HG03432 (cell line): ENCODE measurements around the gene F2.
"Not testable (repeated sequence)": the region's sequence is repeated elsewhere in the genome, so short reads cannot be mapped to it uniquely, and the experiment has no call there.

ENCODE experiments used
- ATAC-seq: cut with Tn5 transposase; IDR thresholded peaks from one replicate; pipeline ENCODE4 v1.9.1; 2021; ENCODE audit warnings: mild to moderate bottlenecking, moderate library complexity; ENCODE audit not compliant: unreplicated experiment

Gene F2

DNA sequence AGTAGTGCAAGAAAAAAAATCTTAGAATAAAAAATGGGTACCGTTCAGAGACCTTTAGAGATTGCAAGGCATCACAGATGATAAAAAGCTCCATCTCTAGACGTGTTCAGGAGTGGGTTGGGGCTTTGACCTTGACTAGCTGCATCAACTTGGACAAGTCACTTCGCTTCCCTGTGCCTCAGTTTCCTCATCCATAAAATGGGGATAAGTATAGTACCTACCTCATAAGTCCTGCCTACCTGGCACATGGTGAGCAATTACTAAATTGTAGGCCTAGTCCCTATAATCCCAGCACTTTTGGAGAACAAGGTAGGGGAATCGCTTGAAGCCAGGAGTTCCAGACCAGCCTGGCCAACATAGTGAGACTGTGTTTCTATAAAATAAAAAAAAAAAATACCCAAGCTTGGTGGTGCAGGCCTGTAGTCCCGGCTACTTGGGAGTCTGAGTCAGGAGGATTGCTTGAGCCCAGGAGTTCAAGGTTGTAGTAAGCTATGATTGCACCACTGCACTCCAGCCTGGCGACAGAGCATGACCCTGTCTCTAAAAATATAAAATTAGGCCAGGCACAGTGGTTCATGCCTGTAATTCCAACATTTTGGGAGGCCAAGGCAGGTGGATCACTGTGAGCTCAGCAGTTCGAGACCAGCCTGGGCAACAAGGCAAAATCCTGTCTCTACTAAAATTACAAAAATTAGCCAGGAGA lies 6.0 kb upstream of the F2 start:
- no peak for ATAC-seq

GRCh38 chr11:46717825-46718154 lies 1.2 kb upstream of the F2 start:
- ATAC-seq = not testable (repeated sequence)

GRCh38 chr11:46718155-46719019 lies 626 bp upstream of the F2 start:
- ATAC-seq = no peak

- no peak for ATAC-seq
These were observed 668 bp downstream of the F2 start for GRCh38 chr11:46719543-46720218.

- no peak for ATAC-seq
These were observed 2.3 kb downstream of the F2 start for GRCh38 chr11:46721286-46721685.

- no peak for ATAC-seq
These were observed 3.7 kb downstream of the F2 start for GRCh38 chr11:46722566-46723358.

DNA sequence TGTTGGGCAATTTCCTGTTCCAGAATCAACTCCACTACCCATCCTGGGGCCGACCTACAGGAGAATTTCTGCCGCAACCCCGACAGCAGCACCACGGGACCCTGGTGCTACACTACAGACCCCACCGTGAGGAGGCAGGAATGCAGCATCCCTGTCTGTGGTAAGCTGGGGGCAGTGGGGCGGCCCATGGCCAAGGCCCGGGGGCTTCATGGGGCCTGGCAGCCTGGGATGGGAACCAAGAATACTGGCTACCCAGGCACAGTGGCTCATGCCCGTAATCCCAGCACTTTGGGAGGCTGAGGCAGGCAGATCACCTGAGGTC lies 4.3 kb downstream of the F2 start:
- ATAC-seq = no peak

- no peak for ATAC-seq
These were observed 5.1 kb downstream of the F2 start for GRCh38 chr11:46724088-46724487.

GRCh38 chr11:46725338-46726205 lies 6.6 kb downstream of the F2 start:
- no peak for ATAC-seq

DNA sequence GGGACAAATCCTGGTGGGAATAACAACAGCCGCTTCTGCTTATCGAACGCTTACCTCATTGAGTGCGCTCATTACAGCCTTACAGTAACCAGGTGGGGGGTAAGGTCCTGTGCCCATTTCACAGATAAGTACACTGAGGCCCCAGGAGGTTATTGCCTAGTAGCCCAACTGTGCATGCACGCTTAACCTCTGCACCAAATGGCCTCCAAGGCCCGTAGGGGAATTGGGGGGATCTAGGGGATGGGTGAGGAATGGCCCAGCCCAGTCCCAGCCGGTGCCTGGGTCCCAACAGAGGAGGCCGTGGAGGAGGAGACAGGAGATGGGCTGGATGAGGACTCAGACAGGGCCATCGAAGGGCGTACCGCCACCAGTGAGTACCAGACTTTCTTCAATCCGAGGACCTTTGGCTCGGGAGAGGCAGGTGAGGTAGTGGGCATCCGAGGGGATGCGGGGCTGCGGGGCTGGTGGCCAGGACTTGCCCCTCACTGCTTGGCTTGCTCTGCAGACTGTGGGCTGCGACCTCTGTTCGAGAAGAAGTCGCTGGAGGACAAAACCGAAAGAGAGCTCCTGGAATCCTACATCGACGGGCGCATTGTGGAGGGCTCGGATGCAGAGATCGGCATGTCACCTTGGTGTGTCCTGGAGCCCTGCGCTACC lies 7.3 kb downstream of the F2 start:
- ATAC-seq = no peak

GRCh38 chr11:46727952-46728658 lies 9.1 kb downstream of the F2 start:
- no peak for ATAC-seq

- no peak for ATAC-seq
These were observed 9.6 kb downstream of the F2 start for GRCh38 chr11:46728659-46729040.

GRCh38 chr11:46729110-46730027 lies 10.4 kb downstream of the F2 start:
- ATAC-seq = no peak

DNA sequence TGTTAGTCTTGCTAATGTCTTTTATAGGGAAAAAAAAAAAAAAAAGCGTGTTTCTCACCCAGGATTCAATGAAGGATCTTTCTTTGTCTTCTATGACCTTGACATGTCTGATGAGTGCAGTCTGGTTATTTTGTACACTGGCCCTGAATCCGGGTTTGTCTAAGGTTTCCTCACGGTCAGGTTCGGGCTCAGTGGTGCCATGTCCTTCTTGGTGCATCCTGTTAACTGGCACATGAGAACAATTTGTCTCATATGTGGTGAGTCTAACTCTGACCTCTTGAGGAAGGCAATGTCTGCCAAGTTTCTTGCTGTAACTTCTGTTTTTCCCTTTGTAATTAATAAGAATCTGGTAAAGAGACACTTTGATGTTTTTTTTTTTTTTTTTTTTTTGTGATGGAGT lies 12.5 kb downstream of the F2 start:
- ATAC-seq = no peak

DNA sequence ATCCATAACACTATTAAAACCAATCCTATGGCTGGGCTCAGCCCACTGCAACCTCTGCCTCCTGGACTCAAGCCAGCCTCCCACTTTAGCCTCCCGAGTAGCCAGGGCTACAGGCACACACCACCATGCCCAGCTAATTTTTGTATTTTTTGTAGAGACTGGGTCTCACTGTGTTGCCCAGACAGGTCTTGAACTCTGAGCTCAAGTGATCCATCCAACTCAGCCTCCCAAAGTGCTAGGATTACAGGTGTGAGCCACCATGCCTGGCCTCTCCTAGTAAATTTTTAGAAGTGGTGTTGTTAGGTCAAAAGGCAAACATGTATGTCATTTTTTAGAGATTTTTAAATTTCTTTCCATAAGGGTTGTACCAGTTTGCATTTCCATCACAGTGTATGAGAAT lies 14.2 kb downstream of the F2 start:
- ATAC-seq = no peak

- ATAC-seq = no peak
These were observed 17.1 kb downstream of the F2 start for GRCh38 chr11:46736146-46736545.

DNA sequence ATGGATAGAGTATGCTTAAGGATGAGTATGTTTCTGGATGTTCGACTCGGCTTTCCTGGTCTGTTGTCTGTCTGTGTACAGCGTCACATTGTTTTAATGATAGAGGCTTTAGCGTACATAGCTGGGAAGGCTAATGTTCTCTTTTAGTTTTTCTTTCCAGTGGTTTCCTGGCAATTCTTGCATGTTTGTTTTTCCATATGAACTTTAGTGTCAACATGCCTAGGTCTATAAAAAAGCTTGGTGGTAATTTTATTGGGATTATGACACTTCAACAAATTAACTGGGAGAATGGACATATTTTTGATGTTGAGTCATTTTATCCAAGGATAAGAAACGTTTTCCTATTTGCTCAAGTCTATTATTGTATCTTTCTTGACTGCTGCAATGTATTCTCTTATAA lies 17.6 kb downstream of the F2 start:
- no peak for ATAC-seq

GRCh38 chr11:46737699-46738098 lies 18.7 kb downstream of the F2 start:
- no peak for ATAC-seq
